Metanephros (tissue), 1 donor: ENCODE measurements around the gene CLCN4. TPM values are rescaled to one million over a fixed set of nuclear protein-coding genes. Genes with fewer than 3 reads are reported as not detected.

Experiments
- total RNA-seq: library from RNA; depleted of rRNA; stranded (reverse); fragments of >200 nt; gene quantifications from one replicate; pipeline ENCODE4 v1.2.3, GENCODE V29; 2014

The CLCN4 gene
- 11.7 TPM for total RNA-seq

GRCh38 chrX:10156199-10157031, at the start of gene CLCN4:
TSS of gene CLCN4 (plus strand) at chrX:10156975. CDS start at chrX:10185033, 28,058 bp downstream.

Other genes with a start within 250 kb of the CLCN4 start
- 0.23 TPM for gene CLDN34, start 189.6 kb upstream of the CLCN4 start, total RNA-seq